Suprapubic skin (tissue), 4 donors: ENCODE results near the gene GABRR3. TPM values are rescaled to one million over a fixed set of nuclear protein-coding genes. Genes with fewer than 3 reads are reported as not detected.

ENCODE experiments used
- DNase-seq, 2 donors: peaks; one replicate each; pipeline ENCODE4 v3.0.0-alpha.2; 2019; ENCODE audit warnings: low spot score in 2 of 2
- H3K27ac ChIP-seq: fragments of 200-600 bp; sonication (generic); one replicate; pipeline ENCODE4 v1.5.1; 2019
- H3K27me3 ChIP-seq: fragments of 200-600 bp; sonication (generic); one replicate; pipeline ENCODE4 v1.5.1; 2019
- H3K36me3 ChIP-seq: fragments of 200-600 bp; sonication (generic); one replicate; pipeline ENCODE4 v1.5.1; 2019
- H3K4me1 ChIP-seq: fragments of 200-600 bp; sonication (generic); one replicate; pipeline ENCODE4 v1.5.1; 2019
- H3K4me3 ChIP-seq: fragments of 200-600 bp; sonication (generic); one replicate; pipeline ENCODE4 v1.5.1; 2019; ENCODE audit warnings: mild to moderate bottlenecking
- H3K9me3 ChIP-seq: fragments of 200-600 bp; sonication (generic); one replicate; pipeline ENCODE4 v1.5.1; 2019
- EP300 ChIP-seq: sonication (generic); formaldehyde crosslinking; IDR thresholded peaks from one replicate; pipeline ENCODE4 v1.6.1; 2017; ENCODE audit warnings: antibody characterized with exemption
- POLR2A ChIP-seq, 2 donors: fragments of 450-650 bp; IDR thresholded peaks; one replicate each; pipeline ENCODE4 v1.6.1; 2017; ENCODE audit warnings: antibody characterized with exemption in 2 of 2, mild to moderate bottlenecking in 2 of 2, moderate library complexity in 2 of 2
- POLR2AphosphoS5 ChIP-seq, 3 donors: sonication (generic); formaldehyde crosslinking; IDR thresholded peaks; one replicate each; pipeline ENCODE4 v1.6.1; 2017; ENCODE audit warnings: antibody characterized with exemption in 3 of 3
- WGBS: methylation state at CpG from one replicate; pipeline ENCODE4 v1.1.5; 2018; 5-methylcytosine and 5-hydroxymethylcytosine counted together
- total RNA-seq, 4 donors: library from RNA; depleted of rRNA; stranded (reverse); fragments of >200 nt; gene quantifications; one replicate each; pipeline ENCODE4 v1.1.0, GENCODE V29; 2016
- TF ChIP-seq, protein P1 (sequence below), 2 donors: fragments of 200-600 bp in 1 of 2; fragments of 450-650 bp in 1 of 2; sonication (generic) in 1 of 2; IDR thresholded peaks; one replicate each; pipeline ENCODE4 v1.5.1; 2016 to 2019; ENCODE audit warnings: antibody characterized with exemption in 2 of 2, mild to moderate bottlenecking in 1 of 2, moderate library complexity in 1 of 2

The GABRR3 gene
- total RNA-seq, 4 donors from 2014 or later: not detected

DNA sequence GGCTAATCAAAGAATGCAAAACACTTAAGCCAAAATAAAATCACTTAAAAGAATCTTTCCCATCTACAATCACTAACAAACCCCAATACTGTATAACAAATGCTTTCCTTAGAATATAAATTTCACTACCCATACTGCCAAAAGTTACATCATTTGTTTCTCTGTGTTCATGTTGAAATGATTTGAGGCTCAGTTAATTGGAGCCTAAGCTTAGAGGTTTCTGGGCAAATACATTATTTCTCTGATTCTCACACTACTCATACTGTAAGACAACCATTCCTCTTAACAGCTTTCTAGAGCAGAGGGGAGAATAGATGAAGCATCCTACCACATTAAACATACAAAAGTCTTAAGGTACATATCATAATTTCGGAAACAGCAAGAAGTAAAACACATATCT is 65.0 kb downstream of the GABRR3 start:
- TF ChIP-seq, protein P1, sequence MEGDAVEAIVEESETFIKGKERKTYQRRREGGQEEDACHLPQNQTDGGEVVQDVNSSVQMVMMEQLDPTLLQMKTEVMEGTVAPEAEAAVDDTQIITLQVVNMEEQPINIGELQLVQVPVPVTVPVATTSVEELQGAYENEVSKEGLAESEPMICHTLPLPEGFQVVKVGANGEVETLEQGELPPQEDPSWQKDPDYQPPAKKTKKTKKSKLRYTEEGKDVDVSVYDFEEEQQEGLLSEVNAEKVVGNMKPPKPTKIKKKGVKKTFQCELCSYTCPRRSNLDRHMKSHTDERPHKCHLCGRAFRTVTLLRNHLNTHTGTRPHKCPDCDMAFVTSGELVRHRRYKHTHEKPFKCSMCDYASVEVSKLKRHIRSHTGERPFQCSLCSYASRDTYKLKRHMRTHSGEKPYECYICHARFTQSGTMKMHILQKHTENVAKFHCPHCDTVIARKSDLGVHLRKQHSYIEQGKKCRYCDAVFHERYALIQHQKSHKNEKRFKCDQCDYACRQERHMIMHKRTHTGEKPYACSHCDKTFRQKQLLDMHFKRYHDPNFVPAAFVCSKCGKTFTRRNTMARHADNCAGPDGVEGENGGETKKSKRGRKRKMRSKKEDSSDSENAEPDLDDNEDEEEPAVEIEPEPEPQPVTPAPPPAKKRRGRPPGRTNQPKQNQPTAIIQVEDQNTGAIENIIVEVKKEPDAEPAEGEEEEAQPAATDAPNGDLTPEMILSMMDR (IDR thresholded peaks at IDR 0.05): no peak
- TF ChIP-seq POLR2AphosphoS5 (IDR thresholded peaks at IDR 0.05): no peak
- TF ChIP-seq POLR2A (IDR thresholded peaks at IDR 0.05): no peak
- no peak for TF ChIP-seq EP300
- H3K27me3 ChIP-seq: no peaks in the 10 kb centered on the region
- WGBS: 76% methylated on average over 1 of the region's 1 CpG
- H3K27ac ChIP-seq: no peak overlapping the region
- DNase-seq: no peak
- peaks cover 12% of the 10 kb centered on the region for H3K36me3 ChIP-seq
- peaks cover 28% of the 10 kb centered on the region for H3K4me1 ChIP-seq
- no peak overlapping the region for H3K4me3 ChIP-seq
- H3K9me3 ChIP-seq: no peaks in the 10 kb centered on the region

DNA sequence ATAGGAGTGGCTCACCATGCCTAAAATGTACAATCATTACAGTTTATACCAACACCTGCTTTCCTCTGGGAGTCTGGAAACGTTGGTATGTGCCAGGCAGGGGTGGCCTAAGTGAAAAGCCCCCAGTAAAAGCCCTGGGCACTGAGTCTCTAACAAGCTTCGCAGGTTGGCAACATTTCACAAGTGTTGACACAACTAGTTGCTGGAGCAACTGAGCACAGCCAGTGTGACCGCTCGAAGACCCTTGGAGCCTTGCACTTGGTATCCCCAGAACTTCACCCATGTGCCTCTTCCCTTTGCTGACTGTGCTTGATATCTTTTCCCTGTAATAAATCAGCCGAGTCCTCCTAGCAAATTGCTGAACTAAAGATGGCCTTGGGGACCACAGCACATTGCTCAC is 65.6 kb downstream of the GABRR3 start:
- 82% methylated on average over 5 of the region's 5 CpGs for WGBS
- H3K9me3 ChIP-seq: no peaks in the 10 kb centered on the region
- no peak overlapping the region for H3K27ac ChIP-seq
- TF ChIP-seq, protein P1 (IDR thresholded peaks at IDR 0.05): no peak
- no peak for TF ChIP-seq EP300
- no peak for TF ChIP-seq POLR2A (IDR thresholded peaks at IDR 0.05)
- no peak for TF ChIP-seq POLR2AphosphoS5 (IDR thresholded peaks at IDR 0.05)
- peaks cover 12% of the 10 kb centered on the region for H3K36me3 ChIP-seq
- H3K4me3 ChIP-seq: no peak overlapping the region
- no peak for DNase-seq
- no peaks in the 10 kb centered on the region for H3K27me3 ChIP-seq
- peaks cover 28% of the 10 kb centered on the region for H3K4me1 ChIP-seq

DNA sequence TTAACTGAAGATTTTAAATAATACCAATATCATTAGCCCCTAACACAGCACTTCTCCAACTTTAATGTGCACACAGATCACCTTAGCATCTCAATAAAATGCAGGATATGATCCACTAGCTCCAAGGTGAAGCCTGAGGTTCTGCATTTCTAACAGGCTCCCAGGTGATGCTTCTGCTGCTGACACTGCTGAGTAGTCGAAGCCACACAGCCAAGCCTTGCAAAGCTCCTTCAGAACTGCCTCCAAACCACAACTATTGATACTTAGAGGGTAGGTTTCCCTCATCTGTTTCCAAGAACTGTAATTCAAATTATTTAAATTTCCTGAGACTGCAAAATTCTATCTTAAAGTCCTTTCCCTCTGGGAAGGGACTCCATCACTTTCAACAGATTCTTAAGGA is 66.7 kb downstream of the GABRR3 start:
- no peaks in the 10 kb centered on the region for H3K27me3 ChIP-seq
- H3K4me1 ChIP-seq: peaks cover 28% of the 10 kb centered on the region
- no peak overlapping the region for H3K4me3 ChIP-seq
- WGBS: 75% methylated on average over 1 of the region's 1 CpG
- no peaks in the 10 kb centered on the region for H3K9me3 ChIP-seq
- no peak for DNase-seq
- no peak overlapping the region for H3K27ac ChIP-seq
- peaks cover 12% of the 10 kb centered on the region for H3K36me3 ChIP-seq
- no peak for TF ChIP-seq POLR2AphosphoS5 (IDR thresholded peaks at IDR 0.05)
- TF ChIP-seq EP300: no peak
- TF ChIP-seq POLR2A (IDR thresholded peaks at IDR 0.05): no peak
- TF ChIP-seq, protein P1 (IDR thresholded peaks at IDR 0.05): no peak

DNA sequence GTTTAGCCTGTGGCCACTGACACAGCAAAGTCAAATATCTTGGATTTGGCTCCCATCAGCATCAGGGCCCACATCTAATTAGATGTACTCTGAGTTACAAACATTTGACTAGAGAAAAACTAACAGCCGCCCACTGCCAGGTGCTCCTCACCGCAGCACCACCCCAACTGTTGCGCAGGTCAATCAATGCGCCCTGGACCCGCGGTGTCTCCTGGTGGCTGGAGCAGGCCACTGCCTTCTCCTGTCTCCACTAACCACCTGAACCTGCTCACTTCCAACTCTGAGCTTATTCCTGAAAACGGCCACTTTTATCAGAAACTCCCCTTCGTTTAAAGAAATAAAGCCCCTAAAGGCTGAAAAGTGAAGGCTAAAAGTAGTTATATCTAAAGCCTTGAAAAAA is 67.1 kb downstream of the GABRR3 start:
- TF ChIP-seq, protein P1 (IDR thresholded peaks at IDR 0.05): no peak
- TF ChIP-seq POLR2A (IDR thresholded peaks at IDR 0.05) (no peak), EP300 (no peak), POLR2AphosphoS5 (IDR thresholded peaks at IDR 0.05) (no peak)

DNA sequence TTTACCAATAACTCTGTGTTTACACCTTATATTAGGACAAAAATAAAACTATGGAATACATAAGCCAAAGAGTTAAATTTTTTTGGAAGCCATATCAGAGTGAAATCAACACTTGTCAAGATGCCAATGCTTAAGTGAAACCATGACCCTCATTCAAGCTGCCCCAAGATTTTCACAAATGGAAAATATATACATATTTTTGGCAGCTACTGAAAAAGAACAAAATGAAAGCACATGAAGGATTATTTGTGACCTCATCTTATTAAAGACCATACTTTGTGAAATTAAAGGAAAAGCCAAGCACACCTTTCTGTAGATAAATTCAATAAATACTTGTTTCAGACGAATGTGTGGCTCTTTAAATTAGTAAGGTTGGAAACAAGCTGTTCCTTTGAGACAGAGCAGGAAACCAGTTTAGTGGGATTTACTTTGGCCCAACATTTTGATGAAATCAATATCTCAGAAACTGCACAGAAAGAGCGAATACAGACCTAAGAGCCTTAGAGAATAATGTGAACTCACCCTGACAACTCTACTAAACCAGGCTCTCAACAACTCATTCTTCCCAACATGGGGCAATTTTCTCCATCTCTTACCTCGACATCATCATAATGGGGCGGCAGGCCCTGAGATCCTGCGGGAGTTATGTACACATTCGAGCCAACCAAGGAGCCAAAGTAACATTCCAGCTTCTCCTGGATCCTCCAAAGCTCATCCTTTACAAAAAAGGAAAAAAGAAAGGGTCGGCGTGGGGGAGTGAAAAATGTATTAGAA is 73.9 kb downstream of the GABRR3 start:
- whole genome bisulfite sequencing: 81% methylated on average over 8 of the region's 8 CpGs
- no peak for DNase-seq
- TF ChIP-seq POLR2A (IDR thresholded peaks at IDR 0.05) (no peak), EP300 (no peak), POLR2AphosphoS5 (IDR thresholded peaks at IDR 0.05) (no peak)
- TF ChIP-seq, protein P1 (IDR thresholded peaks at IDR 0.05): no peak
- no peak overlapping the region for H3K4me3 ChIP-seq
- no peaks in the 10 kb centered on the region for H3K9me3 ChIP-seq
- H3K27ac ChIP-seq: no peak overlapping the region
- H3K27me3 ChIP-seq: no peaks in the 10 kb centered on the region
- H3K36me3 ChIP-seq: peaks cover 32% of the 10 kb centered on the region
- H3K4me1 ChIP-seq: peaks cover 14% of the 10 kb centered on the region

More for the DNA sequence above, 67.1 kb downstream of the GABRR3 start:
- H3K9me3 ChIP-seq: no peaks in the 10 kb centered on the region
- no peak for DNase-seq
- H3K4me1 ChIP-seq: peaks cover 26% of the 10 kb centered on the region
- H3K27me3 ChIP-seq: no peaks in the 10 kb centered on the region
- H3K27ac ChIP-seq: no peak overlapping the region
- WGBS: 89% methylated on average over 8 of the region's 8 CpGs
- H3K4me3 ChIP-seq: no peak overlapping the region
- peaks cover 12% of the 10 kb centered on the region for H3K36me3 ChIP-seq
